Measurements from ENCODE around the gene ABCA9.

The ABCA9 gene

GRCh38 chr17:69065113-69065512 is 4.4 kb upstream of the ABCA9 start:
- no peak overlapping the region for H3K4me3 ChIP-seq (ENCODE audit: low read depth, low read length)
- TF ChIP-seq CTCF (IDR thresholded peaks at IDR 0.05; ENCODE audit: borderline replicate concordance, insufficient read depth, low read depth, low read length): no peak

GRCh38 chr17:69064476-69064875 is 3.7 kb upstream of the ABCA9 start:
- TF ChIP-seq CTCF (IDR thresholded peaks at IDR 0.05; ENCODE audit: borderline replicate concordance, insufficient read depth, low read depth, low read length): no peak
- H3K4me3 ChIP-seq (ENCODE audit: low read depth, low read length): no peak overlapping the region

GRCh38 chr17:69064001-69064400 is 3.3 kb upstream of the ABCA9 start:
- H3K4me3 ChIP-seq (ENCODE audit: low read depth, low read length): no peak overlapping the region
- TF ChIP-seq CTCF (IDR thresholded peaks at IDR 0.05; ENCODE audit: borderline replicate concordance, insufficient read depth, low read depth, low read length): no peak

- TF ChIP-seq CTCF (IDR thresholded peaks at IDR 0.05; ENCODE audit: borderline replicate concordance, insufficient read depth, low read depth, low read length): no peak
- no peak overlapping the region for H3K4me3 ChIP-seq (ENCODE audit: low read depth, low read length)
Observed at GRCh38 chr17:69062860-69063581, 2.3 kb upstream of the ABCA9 start.

GRCh38 chr17:69061721-69062556 is 1.2 kb upstream of the ABCA9 start:
- TF ChIP-seq CTCF (IDR thresholded peaks at IDR 0.05; ENCODE audit: borderline replicate concordance, insufficient read depth, low read depth, low read length): no peak
- no peak overlapping the region for H3K4me3 ChIP-seq (ENCODE audit: low read depth, low read length)

- no peak for TF ChIP-seq CTCF (IDR thresholded peaks at IDR 0.05; ENCODE audit: borderline replicate concordance, insufficient read depth, low read depth, low read length)
- H3K4me3 ChIP-seq (ENCODE audit: low read depth, low read length): no peak overlapping the region
Observed at GRCh38 chr17:69059458-69060175, 1.1 kb downstream of the ABCA9 start.

Measured in GM12875 (cell line).